Activated B cell treated with CpG ODN at 0.5 μM for 24 hours (primary cell): ENCODE data around the gene NTRK1. TPM values are rescaled to one million over a fixed set of nuclear protein-coding genes. Genes with fewer than 3 reads are reported as not detected.

Experiments
- ATAC-seq: fragments of 200-7000 bp; cut with Tn5 transposase; one replicate; pipeline ENCODE4 v1.10.0; 2021; ENCODE audit warnings: low read depth, mild to moderate bottlenecking, moderate library complexity
- CTCF ChIA-PET: fragments of 350-600 bp; sonication (Branson Sonifier 250); formaldehyde crosslinking; loops from one replicate; lab custom pipeline; 2021; ENCODE audit warnings: antibody characterized with exemption; lab: Charles Lee
- POLR2A ChIA-PET: fragments of 350-600 bp; sonication (Branson Sonifier 250); formaldehyde crosslinking; loops from one replicate; lab custom pipeline; 2021; ENCODE audit warnings: antibody characterized with exemption; lab: Charles Lee
- DNase-seq: peaks from one replicate; pipeline ENCODE4 v3.0.0; 2022
- H3K27ac Mint-ChIP-seq: one replicate; pipeline ENCODE4 v1.8.0; 2020; ENCODE audit warnings: mixed read lengths
- H3K27me3 Mint-ChIP-seq: one replicate; pipeline ENCODE4 v1.8.0; 2021; ENCODE audit warnings: mixed read lengths
- H3K36me3 Mint-ChIP-seq: one replicate; pipeline ENCODE4 v1.8.0; 2021; ENCODE audit warnings: low read depth, mixed read lengths
- H3K4me1 Mint-ChIP-seq: one replicate; pipeline ENCODE4 v1.8.0; 2021; ENCODE audit warnings: mixed read lengths
- H3K4me3 Mint-ChIP-seq: one replicate; pipeline ENCODE4 v1.8.0; 2020; ENCODE audit warnings: mild to moderate bottlenecking, mixed read lengths
- H3K9me3 Mint-ChIP-seq: one replicate; pipeline ENCODE4 v1.8.0; 2020; ENCODE audit warnings: mixed read lengths
- intact Hi-C: fragments of 100-400 bp; cut with micrococcal nuclease; formaldehyde crosslinking; loops from one replicate; pipeline ENCODE4 v1.15.1; 2024
- total RNA-seq: library from RNA; stranded (reverse); gene quantifications from 2 replicates; pipeline ENCODE4 v1.2.3, GENCODE V29; 2022
- TF ChIP-seq, protein P1 (sequence below): fragments of 200-600 bp; IDR thresholded peaks from one replicate; pipeline ENCODE4 v1.8.0; 2022; ENCODE audit warnings: antibody characterized with exemption, mild to moderate bottlenecking

Gene NTRK1
- total RNA-seq, 1 donor from 2014 or later = 0.11 TPM

DNA sequence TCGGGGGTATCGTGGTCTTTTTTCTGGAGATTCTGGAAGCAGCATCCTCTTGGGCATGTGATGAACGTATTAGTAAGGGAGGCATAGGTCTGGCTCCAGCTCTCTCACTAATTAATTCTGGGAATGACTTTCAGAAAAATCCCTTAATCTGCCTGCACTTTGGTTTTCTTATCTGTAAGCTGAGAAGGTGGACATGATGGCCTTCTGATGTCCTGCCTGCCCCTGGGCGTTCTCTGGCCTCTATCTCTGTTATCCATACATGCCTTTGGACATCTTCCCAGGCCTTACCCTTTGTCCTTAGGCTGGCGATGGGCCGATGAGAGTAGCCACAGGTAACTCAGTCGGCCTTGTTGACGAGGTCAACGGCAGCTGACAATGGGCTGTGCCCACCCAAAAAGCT, 8.8 kb downstream of the NTRK1 start:
- peaks cover 29% of the 10 kb centered on the region for H3K27me3 Mint-ChIP-seq
- H3K4me1 Mint-ChIP-seq = no peaks in the 10 kb centered on the region
- intact Hi-C loops = no loop called here
- H3K4me3 Mint-ChIP-seq = no peak overlapping the region
- DNase-seq (no peak), ATAC-seq (no peak)
- no peaks in the 10 kb centered on the region for H3K9me3 Mint-ChIP-seq
- H3K27ac Mint-ChIP-seq = no peak overlapping the region
- ChIA-PET CTCF (no interaction called here), POLR2A (no interaction called here)
- TF ChIP-seq, protein P1, sequence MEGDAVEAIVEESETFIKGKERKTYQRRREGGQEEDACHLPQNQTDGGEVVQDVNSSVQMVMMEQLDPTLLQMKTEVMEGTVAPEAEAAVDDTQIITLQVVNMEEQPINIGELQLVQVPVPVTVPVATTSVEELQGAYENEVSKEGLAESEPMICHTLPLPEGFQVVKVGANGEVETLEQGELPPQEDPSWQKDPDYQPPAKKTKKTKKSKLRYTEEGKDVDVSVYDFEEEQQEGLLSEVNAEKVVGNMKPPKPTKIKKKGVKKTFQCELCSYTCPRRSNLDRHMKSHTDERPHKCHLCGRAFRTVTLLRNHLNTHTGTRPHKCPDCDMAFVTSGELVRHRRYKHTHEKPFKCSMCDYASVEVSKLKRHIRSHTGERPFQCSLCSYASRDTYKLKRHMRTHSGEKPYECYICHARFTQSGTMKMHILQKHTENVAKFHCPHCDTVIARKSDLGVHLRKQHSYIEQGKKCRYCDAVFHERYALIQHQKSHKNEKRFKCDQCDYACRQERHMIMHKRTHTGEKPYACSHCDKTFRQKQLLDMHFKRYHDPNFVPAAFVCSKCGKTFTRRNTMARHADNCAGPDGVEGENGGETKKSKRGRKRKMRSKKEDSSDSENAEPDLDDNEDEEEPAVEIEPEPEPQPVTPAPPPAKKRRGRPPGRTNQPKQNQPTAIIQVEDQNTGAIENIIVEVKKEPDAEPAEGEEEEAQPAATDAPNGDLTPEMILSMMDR = no peak
- no peaks in the 10 kb centered on the region for H3K36me3 Mint-ChIP-seq

DNA sequence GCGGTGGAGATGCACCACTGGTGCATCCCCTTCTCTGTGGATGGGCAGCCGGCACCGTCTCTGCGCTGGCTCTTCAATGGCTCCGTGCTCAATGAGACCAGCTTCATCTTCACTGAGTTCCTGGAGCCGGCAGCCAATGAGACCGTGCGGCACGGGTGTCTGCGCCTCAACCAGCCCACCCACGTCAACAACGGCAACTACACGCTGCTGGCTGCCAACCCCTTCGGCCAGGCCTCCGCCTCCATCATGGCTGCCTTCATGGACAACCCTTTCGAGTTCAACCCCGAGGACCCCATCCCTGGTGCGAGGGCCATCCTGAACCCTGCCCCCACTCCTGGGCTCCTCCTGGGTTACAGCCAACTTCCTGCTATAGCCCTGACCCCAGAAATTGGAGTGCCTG, 13.0 kb downstream of the NTRK1 start:
- TF ChIP-seq, protein P1 = no peak
- no peaks in the 10 kb centered on the region for H3K36me3 Mint-ChIP-seq
- H3K27ac Mint-ChIP-seq = no peak overlapping the region
- no peaks in the 10 kb centered on the region for H3K9me3 Mint-ChIP-seq
- intact Hi-C loops = no loop called here
- H3K27me3 Mint-ChIP-seq = peaks cover 22% of the 10 kb centered on the region
- no peak for ATAC-seq
- DNase-seq = no peak
- ChIA-PET CTCF (no interaction called here), POLR2A (no interaction called here)
- H3K4me1 Mint-ChIP-seq = no peaks in the 10 kb centered on the region
- no peak overlapping the region for H3K4me3 Mint-ChIP-seq

DNA sequence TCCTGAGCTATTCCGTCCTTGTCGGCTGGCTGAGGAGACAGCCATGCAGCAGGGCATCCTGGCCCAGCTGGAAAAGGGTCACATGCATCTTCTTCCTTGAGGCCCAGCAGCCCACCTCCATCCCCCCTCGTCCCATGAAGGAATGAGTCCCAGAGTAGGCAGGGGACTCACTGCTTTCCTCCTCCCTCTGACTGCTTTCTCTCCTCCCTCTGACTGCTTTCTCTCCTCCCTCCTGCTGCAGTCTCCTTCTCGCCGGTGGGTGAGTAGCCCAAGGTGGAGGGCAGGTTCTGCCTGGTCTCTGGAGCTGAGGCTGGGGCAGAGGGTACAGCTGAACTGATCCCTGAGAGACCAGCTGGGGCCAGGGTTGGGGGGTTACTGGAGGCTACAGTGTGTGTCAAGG, 13.5 kb downstream of the NTRK1 start:
- H3K27me3 Mint-ChIP-seq = peaks cover 22% of the 10 kb centered on the region
- no peak overlapping the region for H3K27ac Mint-ChIP-seq
- no peaks in the 10 kb centered on the region for H3K4me1 Mint-ChIP-seq
- intact Hi-C loops = no loop called here
- TF ChIP-seq, protein P1 = no peak
- no peaks in the 10 kb centered on the region for H3K36me3 Mint-ChIP-seq
- no peak overlapping the region for H3K4me3 Mint-ChIP-seq
- ATAC-seq = no peak
- no peak for DNase-seq
- no peaks in the 10 kb centered on the region for H3K9me3 Mint-ChIP-seq
- ChIA-PET CTCF (interaction anchor here (0.9 kb wide), 1 partner anchor 16 kb away, joined by 5 read pairs; no protein-coding TSS in a partner anchor), POLR2A (no interaction called here)

DNA sequence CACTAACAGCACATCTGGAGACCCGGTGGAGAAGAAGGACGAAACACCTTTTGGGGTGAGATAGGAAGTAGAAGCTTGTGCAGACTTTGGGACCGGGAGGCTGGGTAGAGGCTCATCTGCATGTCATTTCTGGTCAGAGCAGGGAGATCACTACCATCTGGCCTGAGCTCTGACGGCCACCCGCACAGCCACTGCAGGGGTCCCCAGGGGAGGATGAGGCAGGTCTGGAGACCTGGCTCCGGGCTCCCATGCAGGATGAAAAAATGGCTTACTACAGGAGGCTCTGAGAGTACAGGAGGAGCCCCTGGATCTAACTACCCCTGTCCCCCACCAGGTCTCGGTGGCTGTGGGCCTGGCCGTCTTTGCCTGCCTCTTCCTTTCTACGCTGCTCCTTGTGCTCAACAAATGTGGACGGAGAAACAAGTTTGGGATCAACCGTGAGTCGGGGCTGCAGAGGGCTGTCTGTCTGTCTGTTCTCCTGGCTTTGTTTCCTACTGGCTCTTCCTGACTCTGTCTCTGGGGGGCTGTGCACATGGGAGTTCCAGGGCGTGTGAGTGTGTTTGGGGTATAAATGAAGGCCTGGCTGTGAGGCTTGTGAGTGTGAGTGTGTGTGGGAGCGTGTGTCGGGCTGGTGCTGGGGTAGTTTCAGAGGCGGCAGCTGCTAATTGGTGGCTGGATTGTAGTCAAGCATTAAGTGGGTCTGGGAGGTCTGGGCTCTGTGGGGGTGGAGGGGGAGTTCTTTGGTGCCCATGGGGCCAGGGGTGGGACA, 14.1 kb downstream of the NTRK1 start:
- no peak overlapping the region for H3K4me3 Mint-ChIP-seq
- ATAC-seq (no peak), DNase-seq (no peak)
- TF ChIP-seq, protein P1 = no peak
- intact Hi-C loops = no loop called here
- no peaks in the 10 kb centered on the region for H3K9me3 Mint-ChIP-seq
- H3K4me1 Mint-ChIP-seq = no peaks in the 10 kb centered on the region
- ChIA-PET POLR2A (no interaction called here), CTCF (interaction anchor here (0.9 kb wide), 1 partner anchor 15 kb away, joined by 5 read pairs; no protein-coding TSS in a partner anchor)
- no peaks in the 10 kb centered on the region for H3K36me3 Mint-ChIP-seq
- H3K27me3 Mint-ChIP-seq = peaks cover 23% of the 10 kb centered on the region
- no peak overlapping the region for H3K27ac Mint-ChIP-seq

DNA sequence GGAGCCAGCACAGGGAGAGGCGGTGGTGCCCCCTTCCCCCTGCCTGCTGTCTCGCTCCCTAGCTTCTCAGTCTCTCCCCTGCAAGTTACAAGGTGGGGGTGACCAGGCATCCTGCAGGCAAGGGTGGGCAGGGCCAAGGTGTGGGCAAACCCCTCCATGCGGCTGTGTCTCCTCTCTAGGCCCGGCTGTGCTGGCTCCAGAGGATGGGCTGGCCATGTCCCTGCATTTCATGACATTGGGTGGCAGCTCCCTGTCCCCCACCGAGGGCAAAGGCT, 14.6 kb downstream of the NTRK1 start:
- H3K36me3 Mint-ChIP-seq = no peaks in the 10 kb centered on the region
- peaks cover 26% of the 10 kb centered on the region for H3K27me3 Mint-ChIP-seq
- no peak overlapping the region for H3K4me3 Mint-ChIP-seq
- H3K9me3 Mint-ChIP-seq = no peaks in the 10 kb centered on the region
- DNase-seq (no peak), ATAC-seq (no peak)
- CTCF ChIA-PET = no interaction called here
- intact Hi-C loops = no loop called here
- POLR2A ChIA-PET = no interaction called here
- no peak overlapping the region for H3K27ac Mint-ChIP-seq
- TF ChIP-seq, protein P1 = no peak
- H3K4me1 Mint-ChIP-seq = no peaks in the 10 kb centered on the region
